Brain microvascular endothelial cell (primary cell): ENCODE results near the gene KCNH5.
"Not testable (repeated sequence)": the region's sequence is repeated elsewhere in the genome, so short reads cannot be mapped to it uniquely, and the experiment has no call there.

Source experiments
- DNase-seq: peaks from one replicate; pipeline ENCODE4 v3.0.0-alpha.2; 2020
- H3K27ac ChIP-seq: fragments of 250-450 bp; sonication (Bioruptor Pico); 2 replicates; pipeline ENCODE4 v1.5.1; 2020; ENCODE audit warnings: mild to moderate bottlenecking, moderate library complexity
- H3K27me3 ChIP-seq: fragments of 250-450 bp; sonication (Bioruptor Pico); replicated peaks from 2 replicates; pipeline ENCODE4 v1.5.1; 2020; ENCODE audit warnings: mild to moderate bottlenecking
- H3K36me3 ChIP-seq: fragments of 250-450 bp; sonication (Bioruptor Pico); replicated peaks from 2 replicates; pipeline ENCODE4 v1.5.1; 2020; ENCODE audit warnings: mild to moderate bottlenecking
- H3K4me3 ChIP-seq: 2 replicates; pipeline ENCODE4 v1.5.1; 2011; ENCODE audit warnings: low read depth, mild to moderate bottlenecking, control low read depth, low read length, moderate library complexity
- CTCF ChIP-seq: IDR thresholded peaks from 2 replicates; pipeline ENCODE4 v1.5.1; 2011; ENCODE audit warnings: low read depth, mild to moderate bottlenecking, moderate library complexity, low read length, control low read depth, inconsistent platforms; ENCODE audit errors: missing control alignments
- in situ Hi-C: cut with HindIII; loops from 2 replicates; pipeline ENCODE4 v1.10.0; 2017; ENCODE audit warnings: low sequenced_read_pairs, low pct_ligation_motif_present

The KCNH5 gene

GRCh38 chr14:62777510-62777909, 267.7 kb downstream of the KCNH5 start:
- in situ Hi-C loops, result no loop called here
- Histone ChIP-seq H3K27ac (no peak overlapping the region), H3K36me3 (no peaks in the 10 kb centered on the region), H3K4me3 (no peak overlapping the region), H3K27me3 (no peaks in the 10 kb centered on the region)
- no peak for DNase-seq
- TF ChIP-seq CTCF, result no peak

- in situ Hi-C loops, result no loop called here
- no peaks in the 10 kb centered on the region for H3K27me3 ChIP-seq
- H3K36me3 ChIP-seq, result no peaks in the 10 kb centered on the region
- TF ChIP-seq CTCF, result no peak
- no peak for DNase-seq
- no peak overlapping the region for H3K27ac ChIP-seq
- no peak overlapping the region for H3K4me3 ChIP-seq
These were observed 269.0 kb downstream of the KCNH5 start for GRCh38 chr14:62776300-62776699.

GRCh38 chr14:62768753-62769152, 276.5 kb downstream of the KCNH5 start:
- H3K4me3 ChIP-seq, result no peak overlapping the region
- no peak overlapping the region for H3K27ac ChIP-seq
- TF ChIP-seq CTCF, result no peak
- DNase-seq, result no peak
- in situ Hi-C loops, result no loop called here
- H3K36me3 ChIP-seq, result no peaks in the 10 kb centered on the region
- no peaks in the 10 kb centered on the region for H3K27me3 ChIP-seq

- no peak for TF ChIP-seq CTCF
- Histone ChIP-seq H3K27ac (no peak overlapping the region), H3K27me3 (no peaks in the 10 kb centered on the region), H3K4me3 (no peak overlapping the region), H3K36me3 (no peaks in the 10 kb centered on the region)
- DNase-seq, result no peak
- in situ Hi-C loops, result no loop called here
These were observed 281.3 kb downstream of the KCNH5 start for GRCh38 chr14:62763951-62764350.

GRCh38 chr14:62759796-62760195, 285.5 kb downstream of the KCNH5 start:
- H3K4me3 ChIP-seq, result no peak overlapping the region
- no peaks in the 10 kb centered on the region for H3K27me3 ChIP-seq
- no peak for TF ChIP-seq CTCF
- no peak for DNase-seq
- in situ Hi-C loops, result no loop called here
- no peak overlapping the region for H3K27ac ChIP-seq
- no peaks in the 10 kb centered on the region for H3K36me3 ChIP-seq

- H3K27ac ChIP-seq, in situ Hi-C loops, H3K27me3 ChIP-seq: not testable (repeated sequence)
These were observed 298.4 kb downstream of the KCNH5 start for GRCh38 chr14:62746881-62747280.

More at GRCh38 chr14:62746881-62747280, 298.4 kb downstream of the KCNH5 start:
- DNase-seq, H3K4me3 ChIP-seq, H3K36me3 ChIP-seq: not testable (repeated sequence)
